AG10803 (cell line): ENCODE data around the gene APPL2.
A peak's percentile ranks its signal among the peaks of the same experiment; 100 is the strongest.
"Not testable (repeated sequence)": the region's sequence is repeated elsewhere in the genome, so short reads cannot be mapped to it uniquely, and the experiment has no call there.

ENCODE experiments used
- DNase-seq: peaks from one replicate; pipeline ENCODE4 v3.0.0; 2010; ENCODE audit warnings: low read depth
- H3K4me3 ChIP-seq: 2 replicates; pipeline ENCODE4 v1.5.1; 2011; ENCODE audit warnings: mild to moderate bottlenecking, low read length, control low read depth
- CTCF ChIP-seq: conservative IDR thresholded peaks from 2 replicates; pipeline ENCODE4 v1.5.1; 2011; ENCODE audit warnings: mild to moderate bottlenecking, low read length, control low read depth, inconsistent platforms

The APPL2 gene

GRCh38 chr12:105256011-105256410 lies 20.0 kb upstream of the APPL2 start:
- DNase-seq: peak; percentile 42
- H3K4me3 ChIP-seq: no peak overlapping the region
- TF ChIP-seq CTCF: no peak

GRCh38 chr12:105253866-105254513 lies 18.0 kb upstream of the APPL2 start:
- peak; percentile 89 for DNase-seq
- H3K4me3 ChIP-seq: peak overlapping the region; percentile 22; the same call in 1 of the 2 replicates
- peak; percentile 33 for TF ChIP-seq CTCF

GRCh38 chr12:105252901-105253300 lies 16.9 kb upstream of the APPL2 start:
- DNase-seq: no peak
- H3K4me3 ChIP-seq: no peak overlapping the region
- TF ChIP-seq CTCF: no peak

- DNase-seq, H3K4me3 ChIP-seq: not testable (repeated sequence)
Observed at GRCh38 chr12:105245776-105246427, 9.9 kb upstream of the APPL2 start.

- H3K4me3 ChIP-seq: no peak overlapping the region
- no peak for DNase-seq
- TF ChIP-seq CTCF: no peak
Observed at GRCh38 chr12:105245291-105245690, 9.3 kb upstream of the APPL2 start.

GRCh38 chr12:105240228-105240627 lies 4.3 kb upstream of the APPL2 start:
- no peak overlapping the region for H3K4me3 ChIP-seq
- no peak for TF ChIP-seq CTCF
- no peak for DNase-seq

GRCh38 chr12:105239304-105239703 lies 3.3 kb upstream of the APPL2 start:
- H3K4me3 ChIP-seq: no peak overlapping the region
- DNase-seq: no peak
- no peak for TF ChIP-seq CTCF
